HL-60 (cell line): ENCODE results near the gene TBC1D5.

Experiments used
- DNase-seq, 2 experiments: peaks; one replicate each; pipeline ENCODE4 v3.0.0-alpha.2; 2010 to 2020; ENCODE audit warnings: low read depth in 1 of 2, low spot score in 1 of 2
- H3K27ac ChIP-seq: fragments of 250-450 bp; sonication (Bioruptor Pico); replicated peaks from 2 replicates; pipeline ENCODE4 v1.5.1; 2020; ENCODE audit warnings: mild to moderate bottlenecking, moderate library complexity
- H3K27me3 ChIP-seq: fragments of 250-450 bp; sonication (Bioruptor Pico); 2 replicates; pipeline ENCODE4 v1.5.1; 2021; ENCODE audit warnings: mild to moderate bottlenecking, moderate library complexity; ENCODE audit not compliant: insufficient read depth, poor library complexity, severe bottlenecking
- H3K4me3 ChIP-seq: replicated peaks from 2 replicates; pipeline ENCODE4 v1.5.1; 2011; ENCODE audit warnings: mild to moderate bottlenecking, control low read depth, low read length; ENCODE audit not compliant: insufficient read depth
- GABPA ChIP-seq: IDR thresholded peaks from 2 replicates; pipeline ENCODE4 v1.6.1; 2012; ENCODE audit warnings: low read depth
- POLR2AphosphoS5 ChIP-seq: IDR thresholded peaks from 2 replicates; pipeline ENCODE4 v1.6.1; 2012; ENCODE audit warnings: low read depth
- SPI1 ChIP-seq: IDR thresholded peaks from 2 replicates; pipeline ENCODE4 v1.6.1; 2012; ENCODE audit warnings: low read depth, mild to moderate bottlenecking, borderline replicate concordance
- TF ChIP-seq, protein P1 (sequence below): IDR thresholded peaks from 2 replicates; pipeline ENCODE4 v1.6.1; 2012; ENCODE audit warnings: low read depth; ENCODE audit not compliant: insufficient replicate concordance
- TF ChIP-seq, protein P2 (sequence below): IDR thresholded peaks from one replicate; pipeline ENCODE4 v1.5.1; 2011; ENCODE audit warnings: low read length, control low read depth, inconsistent platforms; ENCODE audit not compliant: insufficient read depth

Gene TBC1D5

DNA sequence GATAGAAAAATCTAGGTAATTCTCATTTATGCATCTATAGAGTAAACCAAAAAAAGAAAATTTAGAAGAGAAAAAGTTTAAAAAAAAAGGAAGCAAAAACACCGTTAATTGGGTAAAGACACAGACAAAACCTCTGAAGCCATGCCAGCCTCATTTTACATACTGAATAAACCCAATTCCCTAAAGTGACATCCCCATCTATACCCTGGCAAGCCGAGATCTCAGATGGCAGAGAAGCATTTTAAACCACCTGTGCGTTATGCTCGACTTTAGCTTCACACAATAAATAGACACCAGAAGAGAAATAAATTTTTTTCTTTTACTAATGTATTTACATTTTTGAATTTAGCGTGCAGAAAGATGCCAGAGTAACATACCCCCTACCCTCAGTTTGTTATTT is 475.6 kb downstream of the TBC1D5 start:
- TF ChIP-seq GABPA (no peak), POLR2AphosphoS5 (no peak), SPI1 (no peak)
- TF ChIP-seq, protein P1, sequence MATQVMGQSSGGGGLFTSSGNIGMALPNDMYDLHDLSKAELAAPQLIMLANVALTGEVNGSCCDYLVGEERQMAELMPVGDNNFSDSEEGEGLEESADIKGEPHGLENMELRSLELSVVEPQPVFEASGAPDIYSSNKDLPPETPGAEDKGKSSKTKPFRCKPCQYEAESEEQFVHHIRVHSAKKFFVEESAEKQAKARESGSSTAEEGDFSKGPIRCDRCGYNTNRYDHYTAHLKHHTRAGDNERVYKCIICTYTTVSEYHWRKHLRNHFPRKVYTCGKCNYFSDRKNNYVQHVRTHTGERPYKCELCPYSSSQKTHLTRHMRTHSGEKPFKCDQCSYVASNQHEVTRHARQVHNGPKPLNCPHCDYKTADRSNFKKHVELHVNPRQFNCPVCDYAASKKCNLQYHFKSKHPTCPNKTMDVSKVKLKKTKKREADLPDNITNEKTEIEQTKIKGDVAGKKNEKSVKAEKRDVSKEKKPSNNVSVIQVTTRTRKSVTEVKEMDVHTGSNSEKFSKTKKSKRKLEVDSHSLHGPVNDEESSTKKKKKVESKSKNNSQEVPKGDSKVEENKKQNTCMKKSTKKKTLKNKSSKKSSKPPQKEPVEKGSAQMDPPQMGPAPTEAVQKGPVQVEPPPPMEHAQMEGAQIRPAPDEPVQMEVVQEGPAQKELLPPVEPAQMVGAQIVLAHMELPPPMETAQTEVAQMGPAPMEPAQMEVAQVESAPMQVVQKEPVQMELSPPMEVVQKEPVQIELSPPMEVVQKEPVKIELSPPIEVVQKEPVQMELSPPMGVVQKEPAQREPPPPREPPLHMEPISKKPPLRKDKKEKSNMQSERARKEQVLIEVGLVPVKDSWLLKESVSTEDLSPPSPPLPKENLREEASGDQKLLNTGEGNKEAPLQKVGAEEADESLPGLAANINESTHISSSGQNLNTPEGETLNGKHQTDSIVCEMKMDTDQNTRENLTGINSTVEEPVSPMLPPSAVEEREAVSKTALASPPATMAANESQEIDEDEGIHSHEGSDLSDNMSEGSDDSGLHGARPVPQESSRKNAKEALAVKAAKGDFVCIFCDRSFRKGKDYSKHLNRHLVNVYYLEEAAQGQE: no peak
- TF ChIP-seq, protein P2, sequence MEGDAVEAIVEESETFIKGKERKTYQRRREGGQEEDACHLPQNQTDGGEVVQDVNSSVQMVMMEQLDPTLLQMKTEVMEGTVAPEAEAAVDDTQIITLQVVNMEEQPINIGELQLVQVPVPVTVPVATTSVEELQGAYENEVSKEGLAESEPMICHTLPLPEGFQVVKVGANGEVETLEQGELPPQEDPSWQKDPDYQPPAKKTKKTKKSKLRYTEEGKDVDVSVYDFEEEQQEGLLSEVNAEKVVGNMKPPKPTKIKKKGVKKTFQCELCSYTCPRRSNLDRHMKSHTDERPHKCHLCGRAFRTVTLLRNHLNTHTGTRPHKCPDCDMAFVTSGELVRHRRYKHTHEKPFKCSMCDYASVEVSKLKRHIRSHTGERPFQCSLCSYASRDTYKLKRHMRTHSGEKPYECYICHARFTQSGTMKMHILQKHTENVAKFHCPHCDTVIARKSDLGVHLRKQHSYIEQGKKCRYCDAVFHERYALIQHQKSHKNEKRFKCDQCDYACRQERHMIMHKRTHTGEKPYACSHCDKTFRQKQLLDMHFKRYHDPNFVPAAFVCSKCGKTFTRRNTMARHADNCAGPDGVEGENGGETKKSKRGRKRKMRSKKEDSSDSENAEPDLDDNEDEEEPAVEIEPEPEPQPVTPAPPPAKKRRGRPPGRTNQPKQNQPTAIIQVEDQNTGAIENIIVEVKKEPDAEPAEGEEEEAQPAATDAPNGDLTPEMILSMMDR: no peak
- Histone ChIP-seq H3K27me3 (no peaks in the 10 kb centered on the region), H3K27ac (no peak overlapping the region), H3K4me3 (no peak overlapping the region)
- DNase-seq: no peak

DNA sequence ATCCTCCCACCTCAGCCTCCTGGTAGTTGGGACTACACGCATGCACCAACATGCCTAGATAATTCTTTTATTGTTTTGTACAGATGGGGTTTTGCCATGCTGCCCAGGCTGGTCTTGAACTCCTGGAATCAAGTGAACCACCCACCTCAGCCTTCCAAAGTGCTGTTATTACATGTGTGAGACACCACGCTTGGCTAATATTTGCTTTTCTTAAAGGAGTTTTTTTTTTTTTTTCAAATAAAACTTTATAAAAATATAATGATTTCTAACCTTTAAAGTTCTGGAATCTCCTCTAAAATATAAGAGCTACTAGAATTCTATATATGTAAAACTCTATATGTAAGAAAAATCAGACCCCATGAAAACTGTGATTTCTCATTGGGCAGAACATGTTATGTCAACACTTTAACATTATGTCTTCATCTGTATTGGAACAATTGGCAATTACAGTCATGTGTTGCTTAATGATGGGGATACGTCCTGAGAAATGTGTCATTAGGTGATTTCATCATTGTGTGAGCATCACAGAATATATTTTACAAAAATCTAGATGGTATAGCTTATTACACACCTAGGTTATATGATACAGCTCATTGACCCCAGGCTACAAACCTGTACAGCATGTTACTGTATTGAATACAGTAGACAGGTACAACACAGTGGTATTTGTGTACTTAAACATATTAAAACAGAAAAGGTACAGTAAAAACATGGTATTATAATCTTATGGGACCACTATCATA is 480.6 kb downstream of the TBC1D5 start:
- Histone ChIP-seq H3K27me3 (no peaks in the 10 kb centered on the region), H3K27ac (no peak overlapping the region), H3K4me3 (no peak overlapping the region)
- DNase-seq: no peak
- TF ChIP-seq POLR2AphosphoS5: no peak
- TF ChIP-seq, protein P2: no peak

DNA sequence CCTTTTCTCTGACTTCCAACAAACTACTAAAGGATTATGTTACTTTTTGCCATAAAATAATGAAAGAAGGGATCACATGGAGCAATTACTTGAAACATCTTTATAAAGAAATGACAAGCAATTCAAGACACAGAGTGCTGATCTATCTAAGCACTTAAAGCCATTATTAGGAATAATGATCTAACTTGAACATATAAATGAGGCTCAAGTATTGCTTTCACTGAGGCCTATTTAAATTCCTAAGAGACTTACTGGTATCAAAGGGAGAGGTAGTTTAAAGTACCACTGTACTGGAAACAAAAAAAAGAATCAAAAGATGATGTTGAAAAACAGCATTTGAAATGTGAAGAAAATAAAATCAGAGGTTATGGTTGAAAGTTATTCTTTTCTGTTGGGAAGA is 482.2 kb downstream of the TBC1D5 start:
- DNase-seq: no peak
- H3K27ac ChIP-seq: no peak overlapping the region
- H3K27me3 ChIP-seq: no peaks in the 10 kb centered on the region
- TF ChIP-seq, protein P1: no peak
- no peak overlapping the region for H3K4me3 ChIP-seq

DNA sequence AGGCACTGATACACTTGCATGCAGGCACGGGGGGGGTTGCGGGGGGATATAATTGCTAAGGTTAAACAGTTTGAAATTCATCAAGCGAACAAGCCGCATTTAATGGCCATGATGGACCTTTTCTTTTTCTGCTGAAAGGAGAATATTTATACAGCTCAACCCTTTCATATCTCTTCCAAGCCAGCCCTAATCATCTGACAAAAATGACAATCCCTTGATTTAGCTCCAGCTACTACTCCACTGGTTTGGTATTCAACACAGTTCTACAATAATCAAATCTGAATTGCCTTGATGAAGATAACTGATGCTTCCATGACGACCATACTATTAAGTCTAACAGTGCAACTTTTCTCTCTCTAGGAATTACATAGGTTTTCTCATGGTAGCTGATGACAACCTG is 482.7 kb downstream of the TBC1D5 start:
- Histone ChIP-seq H3K4me3 (no peak overlapping the region), H3K27ac (no peak overlapping the region), H3K27me3 (no peaks in the 10 kb centered on the region)
- TF ChIP-seq, protein P2: no peak
- TF ChIP-seq SPI1 (no peak), GABPA (no peak), POLR2AphosphoS5 (no peak)
- TF ChIP-seq, protein P1: no peak
- DNase-seq: no peak
